Measurements from ENCODE around the gene GADD45B. TPM values are rescaled to one million over a fixed set of nuclear protein-coding genes. Genes with fewer than 3 reads are reported as not detected.

The GADD45B gene
- 37.9 TPM for total RNA-seq (2021; ENCODE audit: unreplicated experiment)
- 40.1 and 61.8 TPM in 2 replicates for polyA plus RNA-seq (2012)
- percentile 97 among the genes with signal in this experiment for Bru-seq, nascent RNA
- BruChase-seq, experiment 1, labeled RNA remaining after a 6-hour chase: percentile 77 among the genes with signal in this experiment
- BruChase-seq, experiment 2, labeled RNA remaining after a 2-hour chase: percentile 77 among the genes with signal in this experiment
- long read RNA-seq, transcript GADD45B-201 (4 exons, 1,373 nt): major isoform, 14 of 25 reads
- long read RNA-seq, partial matches to known transcripts: 1 of 25 reads
- long read RNA-seq, other reads (novel, unspliced or antisense): 9 of 25 reads

DNA sequence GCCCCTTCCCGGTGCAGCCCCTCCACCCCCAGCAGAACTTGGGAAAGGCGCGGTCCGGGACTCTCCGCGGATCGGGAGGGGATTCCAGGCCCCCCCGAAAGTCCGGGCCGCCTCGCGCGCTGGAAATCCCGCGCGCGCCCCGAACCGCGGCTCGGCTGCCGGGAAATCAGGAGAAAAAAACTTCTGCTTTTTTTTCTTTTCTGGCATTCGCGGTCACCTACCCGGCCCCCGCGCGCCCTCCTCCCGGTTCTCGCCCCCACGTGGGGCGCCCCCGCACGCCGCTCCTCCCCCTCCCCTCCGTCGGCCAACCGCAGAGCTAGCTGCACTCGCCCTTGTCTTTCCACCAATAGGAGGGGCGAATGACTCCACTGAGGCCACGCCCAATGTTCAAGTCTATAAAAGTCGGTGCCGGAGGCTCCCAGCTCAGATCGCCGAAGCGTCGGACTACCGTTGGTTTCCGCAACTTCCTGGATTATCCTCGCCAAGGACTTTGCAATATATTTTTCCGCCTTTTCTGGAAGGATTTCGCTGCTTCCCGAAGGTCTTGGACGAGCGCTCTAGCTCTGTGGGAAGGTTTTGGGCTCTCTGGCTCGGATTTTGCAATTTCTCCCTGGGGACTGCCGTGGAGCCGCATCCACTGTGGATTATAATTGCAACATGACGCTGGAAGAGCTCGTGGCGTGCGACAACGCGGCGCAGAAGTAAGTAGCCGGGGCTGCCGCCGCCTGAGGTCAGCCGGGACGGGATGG lies at the start of gene GADD45B:
Gene GADD45B (plus strand): TSS at position 426 of the 749 bp plus-strand sequence. CDS start 232 bp downstream, at position 658.
- TF ChIP-seq, protein P1, sequence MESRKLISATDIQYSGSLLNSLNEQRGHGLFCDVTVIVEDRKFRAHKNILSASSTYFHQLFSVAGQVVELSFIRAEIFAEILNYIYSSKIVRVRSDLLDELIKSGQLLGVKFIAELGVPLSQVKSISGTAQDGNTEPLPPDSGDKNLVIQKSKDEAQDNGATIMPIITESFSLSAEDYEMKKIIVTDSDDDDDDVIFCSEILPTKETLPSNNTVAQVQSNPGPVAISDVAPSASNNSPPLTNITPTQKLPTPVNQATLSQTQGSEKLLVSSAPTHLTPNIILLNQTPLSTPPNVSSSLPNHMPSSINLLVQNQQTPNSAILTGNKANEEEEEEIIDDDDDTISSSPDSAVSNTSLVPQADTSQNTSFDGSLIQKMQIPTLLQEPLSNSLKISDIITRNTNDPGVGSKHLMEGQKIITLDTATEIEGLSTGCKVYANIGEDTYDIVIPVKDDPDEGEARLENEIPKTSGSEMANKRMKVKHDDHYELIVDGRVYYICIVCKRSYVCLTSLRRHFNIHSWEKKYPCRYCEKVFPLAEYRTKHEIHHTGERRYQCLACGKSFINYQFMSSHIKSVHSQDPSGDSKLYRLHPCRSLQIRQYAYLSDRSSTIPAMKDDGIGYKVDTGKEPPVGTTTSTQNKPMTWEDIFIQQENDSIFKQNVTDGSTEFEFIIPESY (IDR thresholded peaks at IDR 0.05; ENCODE audit: extremely low read depth, insufficient replicate concordance, low read length): peak; percentile 62
- peak; percentile 54 for TF ChIP-seq RAD21 (IDR thresholded peaks at IDR 0.05; ENCODE audit: low read depth)
- peak; percentile 100 for TF ChIP-seq POLR2A (IDR thresholded peaks at IDR 0.05; ENCODE audit: borderline replicate concordance, extremely low read depth, insufficient read depth, insufficient read length)
- no peak for TF ChIP-seq ZFX (IDR thresholded peaks at IDR 0.05)
- peak; percentile 87 for TF ChIP-seq SP1 (IDR thresholded peaks at IDR 0.05; ENCODE audit: low read depth)
- peak; percentile 25 for TF ChIP-seq JUND (IDR thresholded peaks at IDR 0.05)
- peak; percentile 100 for TF ChIP-seq POLR2AphosphoS5 (IDR thresholded peaks at IDR 0.05; ENCODE audit: low read depth, low read length)
- TF ChIP-seq, protein P2, sequence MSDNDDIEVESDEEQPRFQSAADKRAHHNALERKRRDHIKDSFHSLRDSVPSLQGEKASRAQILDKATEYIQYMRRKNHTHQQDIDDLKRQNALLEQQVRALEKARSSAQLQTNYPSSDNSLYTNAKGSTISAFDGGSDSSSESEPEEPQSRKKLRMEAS (IDR thresholded peaks at IDR 0.05): peak; percentile 46
- peak; percentile 98 for TF ChIP-seq SIN3A (IDR thresholded peaks at IDR 0.05; ENCODE audit: low read depth)
- TF ChIP-seq TCF7L2 (IDR thresholded peaks at IDR 0.05; ENCODE audit: borderline replicate concordance, extremely low read depth, insufficient read depth, insufficient read length): no peak
- no peak for TF ChIP-seq YY1 (IDR thresholded peaks at IDR 0.05; ENCODE audit: extremely low read depth, insufficient replicate concordance, low read depth, low read length)
- TF ChIP-seq EGR1 (IDR thresholded peaks at IDR 0.05; ENCODE audit: low read depth): peak; percentile 98
- no peak for TF ChIP-seq CEBPB (IDR thresholded peaks at IDR 0.05; ENCODE audit: low read depth)
- no peak for TF ChIP-seq SRF (IDR thresholded peaks at IDR 0.05; ENCODE audit: low read depth)
- intact Hi-C loops (cut with micrococcal nuclease): loop anchor here (1.0 kb wide), 2 partner anchors 49 to 103 kb away; no protein-coding TSS in a partner anchor
- POLR2A ChIA-PET: interaction anchor here (0.5 to 4.0 kb wide), 51 partner anchors 9 to 578 kb away, joined by 3 to 91 read pairs (median 6); partner anchors contain the start of genes LMNB2, LSM7, SGTA and TIMM13
- no peaks in the 10 kb centered on the region for H3K9me2 ChIP-seq (ENCODE audit: insufficient read depth)
- H3K4me2 ChIP-seq (ENCODE audit: low read length): peak within 1 kb of the TSS; percentile 98
- peaks cover 2 to 20% of the 10 kb centered on the region in 2 experiments; a peak in 1 of 4 replicates for H3K36me3 ChIP-seq (ENCODE audit: control insufficient read depth in 1 of 2, insufficient read depth in 2 of 2, low read length in 2 of 2)
- H4K20me1 ChIP-seq (ENCODE audit: insufficient read depth): peaks cover 14% of the 10 kb centered on the region; the same call in 1 of the 2 replicates
- H3K27ac ChIP-seq (ENCODE audit: low read depth, low read length): peak within 1 kb of the TSS; percentile 78
- peak; percentile 95 for DNase-seq (ENCODE audit: low read depth, low spot score)
- CTCF ChIA-PET: interaction anchor here (0.7 to 3.0 kb wide), 9 partner anchors 13 to 143 kb away, joined by 3 to 24 read pairs (median 3); no protein-coding TSS in a partner anchor
- peak within 1 kb of the TSS; percentile 96 to 99 for H3K4me3 ChIP-seq (replicated peaks in 1 of 2; ENCODE audit: low read depth in 1 of 2, low read length in 2 of 2)
- peaks cover 24% of the 10 kb centered on the region for H3K79me2 ChIP-seq (ENCODE audit: insufficient read depth, low read length)
- peak within 1 kb of the TSS; percentile 93 for H3K9ac ChIP-seq (ENCODE audit: low read length)
- H3K27me3 ChIP-seq (ENCODE audit: insufficient read depth, low read length): no peaks in the 10 kb centered on the region
- RAD21 ChIA-PET (ENCODE audit: low non-redundant PET in 1 of 2, low total read pairs in 2 of 2, uncharacterized antibody in 2 of 2, unreplicated experiment in 2 of 2): interaction anchor here (0.7 to 2.4 kb wide), 14 partner anchors 15 to 138 kb away, joined by 3 to 11 read pairs (median 5); no protein-coding TSS in a partner anchor
- H3K4me1 ChIP-seq (ENCODE audit: control insufficient read depth in 1 of 2, insufficient read depth in 2 of 2, low read length in 2 of 2): peaks cover 18 to 45% of the 10 kb centered on the region in 2 experiments
- peak; percentile 73 for ATAC-seq
- no peaks in the 10 kb centered on the region for H3K9me3 ChIP-seq (ENCODE audit: control insufficient read depth in 1 of 2, insufficient read depth in 1 of 2, low read depth in 1 of 2, low read length in 2 of 2)
- H2AFZ ChIP-seq (ENCODE audit: low read depth, low read length, poor library complexity, severe bottlenecking): peak within 1 kb of the TSS; percentile 17
- no TSS peak for BruUV-seq (replicated peaks)

All from HCT116 (cell line).